Measurements from ENCODE around the gene TSHZ3. TPM values are rescaled to one million over a fixed set of nuclear protein-coding genes. Genes with fewer than 3 reads are reported as not detected.

TSHZ3 gene
- total RNA-seq, 2 donors from 2014 or later = 1.3 to 5.1 TPM

GRCh38 chr19:31252441-31252840 is 96.8 kb downstream of the TSHZ3 start:
- H3K27ac ChIP-seq = no peak overlapping the region
- no peaks in the 10 kb centered on the region for H3K4me1 ChIP-seq
- H3K4me3 ChIP-seq = no peak overlapping the region
- H3K27me3 ChIP-seq = no peaks in the 10 kb centered on the region
- no peak overlapping the region for H3K9ac ChIP-seq (ENCODE audit: low read depth in 2 of 2, low read length in 2 of 2)
- TF ChIP-seq, protein P1, sequence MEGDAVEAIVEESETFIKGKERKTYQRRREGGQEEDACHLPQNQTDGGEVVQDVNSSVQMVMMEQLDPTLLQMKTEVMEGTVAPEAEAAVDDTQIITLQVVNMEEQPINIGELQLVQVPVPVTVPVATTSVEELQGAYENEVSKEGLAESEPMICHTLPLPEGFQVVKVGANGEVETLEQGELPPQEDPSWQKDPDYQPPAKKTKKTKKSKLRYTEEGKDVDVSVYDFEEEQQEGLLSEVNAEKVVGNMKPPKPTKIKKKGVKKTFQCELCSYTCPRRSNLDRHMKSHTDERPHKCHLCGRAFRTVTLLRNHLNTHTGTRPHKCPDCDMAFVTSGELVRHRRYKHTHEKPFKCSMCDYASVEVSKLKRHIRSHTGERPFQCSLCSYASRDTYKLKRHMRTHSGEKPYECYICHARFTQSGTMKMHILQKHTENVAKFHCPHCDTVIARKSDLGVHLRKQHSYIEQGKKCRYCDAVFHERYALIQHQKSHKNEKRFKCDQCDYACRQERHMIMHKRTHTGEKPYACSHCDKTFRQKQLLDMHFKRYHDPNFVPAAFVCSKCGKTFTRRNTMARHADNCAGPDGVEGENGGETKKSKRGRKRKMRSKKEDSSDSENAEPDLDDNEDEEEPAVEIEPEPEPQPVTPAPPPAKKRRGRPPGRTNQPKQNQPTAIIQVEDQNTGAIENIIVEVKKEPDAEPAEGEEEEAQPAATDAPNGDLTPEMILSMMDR (IDR thresholded peaks at IDR 0.05) = no peak
- H3K9me3 ChIP-seq = no peaks in the 10 kb centered on the region
- no peaks in the 10 kb centered on the region for H3K36me3 ChIP-seq
- DNase-seq = no peak
- intact Hi-C loops (cut with DNase I) = no loop called here

DNA sequence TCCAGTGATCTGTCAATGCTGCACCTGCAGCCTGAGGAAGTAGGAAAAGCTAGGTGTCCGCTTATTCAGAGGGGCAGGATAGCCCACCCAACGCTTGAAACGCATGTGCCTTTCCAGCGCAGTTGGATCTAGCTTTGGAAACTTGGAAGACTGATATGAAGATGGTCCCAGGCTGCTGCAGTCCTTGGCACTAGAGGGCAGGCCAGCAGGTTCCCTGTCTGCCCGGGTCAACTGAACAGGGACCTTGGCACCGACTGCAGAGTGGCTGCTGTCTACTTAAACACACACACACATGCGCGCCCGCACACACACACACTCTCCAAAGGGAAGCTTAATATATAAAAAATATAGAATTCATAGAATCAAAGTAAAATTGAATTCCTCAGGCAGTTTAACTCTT is 100.0 kb downstream of the TSHZ3 start:
- Histone ChIP-seq H3K4me3 (no peak overlapping the region), H3K4me1 (no peaks in the 10 kb centered on the region), H3K9ac (ENCODE audit: low read depth in 2 of 2, low read length in 2 of 2) (no peak overlapping the region), H3K27ac (no peak overlapping the region), H3K36me3 (no peaks in the 10 kb centered on the region), H3K9me3 (no peaks in the 10 kb centered on the region), H3K27me3 (no peaks in the 10 kb centered on the region)
- DNase-seq = no peak
- intact Hi-C loops (cut with DNase I) = no loop called here
- TF ChIP-seq, protein P1 (IDR thresholded peaks at IDR 0.05) = no peak

GRCh38 chr19:31235806-31236205 is 113.4 kb downstream of the TSHZ3 start:
- Histone ChIP-seq H3K4me1 (no peaks in the 10 kb centered on the region), H3K9me3 (no peaks in the 10 kb centered on the region), H3K4me3 (no peak overlapping the region), H3K9ac (ENCODE audit: low read depth in 2 of 2, low read length in 2 of 2) (no peak overlapping the region), H3K36me3 (no peaks in the 10 kb centered on the region), H3K27me3 (no peaks in the 10 kb centered on the region), H3K27ac (no peak overlapping the region)
- TF ChIP-seq, protein P1 (IDR thresholded peaks at IDR 0.05) = no peak
- no peak for DNase-seq
- intact Hi-C loops (cut with DNase I) = no loop called here

DNA sequence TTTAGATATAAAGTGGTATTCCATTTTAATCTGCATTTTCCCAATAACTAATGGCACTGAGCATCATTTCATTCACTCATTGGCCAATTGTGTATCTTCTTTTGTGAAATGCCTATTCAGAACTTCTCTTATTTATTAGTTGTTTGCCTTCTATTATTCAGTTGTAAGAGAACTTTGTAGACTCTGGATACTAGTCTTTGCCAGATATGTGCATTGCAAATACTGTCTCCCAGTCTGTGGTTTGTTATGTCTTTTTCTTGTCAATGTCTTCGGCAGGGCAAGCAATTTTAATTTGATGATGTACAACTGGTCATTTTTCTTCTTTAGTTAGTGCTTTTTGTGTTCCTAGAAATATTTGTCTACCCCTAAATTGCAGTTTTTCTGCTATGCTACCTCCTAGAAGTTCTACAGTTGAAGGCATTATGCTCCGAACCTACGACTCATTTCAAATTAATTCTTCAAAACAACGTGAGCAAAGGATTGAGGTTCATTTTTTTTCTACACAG is 115.9 kb downstream of the TSHZ3 start:
- no peaks in the 10 kb centered on the region for H3K9me3 ChIP-seq
- H3K4me3 ChIP-seq = no peak overlapping the region

DNA sequence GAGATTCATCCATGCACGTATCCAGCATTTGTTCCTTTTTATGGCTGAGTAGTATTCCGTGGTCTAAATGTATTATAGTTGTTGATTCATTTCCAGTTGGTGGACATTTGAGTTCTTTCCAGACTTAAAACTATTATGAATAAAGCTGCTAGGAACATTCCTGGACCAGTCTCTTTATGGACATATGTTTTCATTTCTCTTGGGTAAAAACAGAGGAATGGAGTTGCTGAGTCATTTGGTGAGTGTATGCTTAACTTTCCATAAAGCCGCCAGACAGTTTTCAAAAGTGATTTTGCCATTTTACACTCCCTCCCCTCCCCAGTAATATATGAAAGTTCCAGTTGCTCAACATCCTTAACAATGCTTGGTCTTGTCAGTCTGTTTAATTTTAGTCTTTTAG is 116.4 kb downstream of the TSHZ3 start:
- Histone ChIP-seq H3K9me3 (no peaks in the 10 kb centered on the region), H3K4me1 (no peaks in the 10 kb centered on the region), H3K9ac (ENCODE audit: low read depth in 2 of 2, low read length in 2 of 2) (no peak overlapping the region), H3K4me3 (no peak overlapping the region), H3K36me3 (no peaks in the 10 kb centered on the region), H3K27ac (no peak overlapping the region), H3K27me3 (no peaks in the 10 kb centered on the region)
- TF ChIP-seq, protein P1 (IDR thresholded peaks at IDR 0.05) = no peak
- DNase-seq = no peak
- intact Hi-C loops (cut with DNase I) = no loop called here

More for the DNA sequence above, 115.9 kb downstream of the TSHZ3 start:
- intact Hi-C loops (cut with DNase I) = no loop called here
- H3K27ac ChIP-seq = no peak overlapping the region
- no peak overlapping the region for H3K9ac ChIP-seq (ENCODE audit: low read depth in 2 of 2, low read length in 2 of 2)
- DNase-seq = no peak
- no peaks in the 10 kb centered on the region for H3K4me1 ChIP-seq
- TF ChIP-seq, protein P1 (IDR thresholded peaks at IDR 0.05) = no peak
- no peaks in the 10 kb centered on the region for H3K27me3 ChIP-seq
- H3K36me3 ChIP-seq = no peaks in the 10 kb centered on the region
